T-cell (primary cell): ENCODE results near the gene NUAK1. TPM values are rescaled to one million over a fixed set of nuclear protein-coding genes. Genes with fewer than 3 reads are reported as not detected.

Experiments
- ATAC-seq, 4 experiments: fragments of 200-7000 bp in 3 of 4; fragments of 150-1000 bp in 1 of 4; cut with Tn5 transposase; replicated peaks in 1 of 4; 1 replicate in 3 of 4; 2 replicates in 1 of 4; pipeline ENCODE4 v1.10.0; 2021; ENCODE audit warnings: moderate library complexity in 3 of 4, mild to moderate bottlenecking in 2 of 4, moderate number of reproducible peaks in 1 of 4
- CTCF ChIA-PET, 2 donors: fragments of 300-600 bp; sonication (Branson Sonifier 250); formaldehyde crosslinking; loops; one replicate each; lab custom pipeline; 2022; ENCODE audit warnings: antibody characterized with exemption in 2 of 2; lab: Charles Lee
- POLR2A ChIA-PET, 2 donors: fragments of 300-600 bp; sonication (Branson Sonifier 250); formaldehyde crosslinking; loops; one replicate each; lab custom pipeline; 2022; ENCODE audit warnings: antibody characterized with exemption in 2 of 2; lab: Charles Lee
- DNase-seq, 35 experiments: peaks; one replicate each; pipeline versions ENCODE4 v3.0.0 to v3.0.0-alpha.2; 2013 to 2023
- H3K27ac ChIP-seq: one replicate; pipeline ENCODE4 v1.5.1; 2013; ENCODE audit warnings: low read length
- H3K27me3 ChIP-seq, 2 experiments: replicated peaks in 1 of 2; 1 replicate in 1 of 2; 2 replicates in 1 of 2; pipeline versions ENCODE4 v1.6.1 to v1.7.0; 2013; ENCODE audit warnings: low read length in 1 of 2, mixed read lengths in 1 of 2; ENCODE audit not compliant: control insufficient read depth in 2 of 2, insufficient read depth in 2 of 2; ENCODE audit errors: extremely low read depth in 1 of 2
- H3K36me3 ChIP-seq, 2 donors: 1 replicate in 1 of 2; 2 replicates in 1 of 2; pipeline versions ENCODE4 v1.6.1 to v1.7.0; 2013; ENCODE audit warnings: low read length in 1 of 2; ENCODE audit not compliant: control insufficient read depth in 2 of 2, insufficient read depth in 1 of 2; ENCODE audit errors: extremely low read depth in 1 of 2
- H3K4me1 ChIP-seq, 2 experiments: 1 replicate in 1 of 2; 2 replicates in 1 of 2; pipeline versions ENCODE4 v1.6.1 to v1.7.0; 2013; ENCODE audit warnings: low read length in 2 of 2, mixed read lengths in 1 of 2; ENCODE audit not compliant: insufficient read depth in 2 of 2, control insufficient read depth in 1 of 2; ENCODE audit errors: extremely low read depth in 1 of 2
- H3K4me3 ChIP-seq, 2 donors: 1 replicate in 1 of 2; 2 replicates in 1 of 2; pipeline versions ENCODE4 v1.5.1 to v1.7.0; 2013; ENCODE audit warnings: mild to moderate bottlenecking in 2 of 2, low read length in 1 of 2, moderate library complexity in 1 of 2; ENCODE audit not compliant: control insufficient read depth in 1 of 2; ENCODE audit errors: extremely low read depth in 1 of 2
- H3K9me3 ChIP-seq: 2 replicates; pipeline ENCODE4 v1.7.0; 2013
- H3K27ac Mint-ChIP-seq, 2 donors: one replicate each; pipeline ENCODE4 v1.8.0; 2020 to 2021; ENCODE audit warnings: mild to moderate bottlenecking in 2 of 2, mixed read lengths in 2 of 2
- H3K27me3 Mint-ChIP-seq, 2 donors: one replicate each; pipeline ENCODE4 v1.8.0; 2021 to 2022; ENCODE audit warnings: mixed read lengths in 2 of 2
- H3K36me3 Mint-ChIP-seq: one replicate; pipeline ENCODE4 v1.8.0; 2021; ENCODE audit warnings: mixed read lengths
- H3K4me1 Mint-ChIP-seq, 3 donors: one replicate each; pipeline ENCODE4 v1.8.0; 2020 to 2022; ENCODE audit warnings: mixed read lengths in 3 of 3, mild to moderate bottlenecking in 1 of 3
- H3K4me3 Mint-ChIP-seq, 3 donors: one replicate each; pipeline ENCODE4 v1.8.0; 2020 to 2022; ENCODE audit warnings: mild to moderate bottlenecking in 3 of 3, mixed read lengths in 3 of 3, moderate library complexity in 3 of 3
- H3K9me3 Mint-ChIP-seq, 3 donors: one replicate each; pipeline ENCODE4 v1.8.0; 2020 to 2022; ENCODE audit warnings: mixed read lengths in 3 of 3
- WGBS: methylation state at CpG from one replicate; pipeline ENCODE4 v1.1.5; 2013; ENCODE audit warnings: missing lambda C conversion rate; ENCODE audit not compliant: insufficient coverage; 5-methylcytosine and 5-hydroxymethylcytosine counted together
- total RNA-seq, 35 experiments: library from RNA in 6 of 35; stranded (reverse) in 6 of 35; fragments of 120-200 nt in 1 of 35; gene quantifications; one replicate each; pipeline versions ENCODE4 v1.2.1 to v1.2.4 and lab custom pipeline; 2013 to 2026

NUAK1 gene
- total RNA-seq, 5 donors from 2014 or later (not counting 1 experiment from before 2014, with no cell fraction given) = 0.25 to 0.50 (median 0.30) TPM

DNA sequence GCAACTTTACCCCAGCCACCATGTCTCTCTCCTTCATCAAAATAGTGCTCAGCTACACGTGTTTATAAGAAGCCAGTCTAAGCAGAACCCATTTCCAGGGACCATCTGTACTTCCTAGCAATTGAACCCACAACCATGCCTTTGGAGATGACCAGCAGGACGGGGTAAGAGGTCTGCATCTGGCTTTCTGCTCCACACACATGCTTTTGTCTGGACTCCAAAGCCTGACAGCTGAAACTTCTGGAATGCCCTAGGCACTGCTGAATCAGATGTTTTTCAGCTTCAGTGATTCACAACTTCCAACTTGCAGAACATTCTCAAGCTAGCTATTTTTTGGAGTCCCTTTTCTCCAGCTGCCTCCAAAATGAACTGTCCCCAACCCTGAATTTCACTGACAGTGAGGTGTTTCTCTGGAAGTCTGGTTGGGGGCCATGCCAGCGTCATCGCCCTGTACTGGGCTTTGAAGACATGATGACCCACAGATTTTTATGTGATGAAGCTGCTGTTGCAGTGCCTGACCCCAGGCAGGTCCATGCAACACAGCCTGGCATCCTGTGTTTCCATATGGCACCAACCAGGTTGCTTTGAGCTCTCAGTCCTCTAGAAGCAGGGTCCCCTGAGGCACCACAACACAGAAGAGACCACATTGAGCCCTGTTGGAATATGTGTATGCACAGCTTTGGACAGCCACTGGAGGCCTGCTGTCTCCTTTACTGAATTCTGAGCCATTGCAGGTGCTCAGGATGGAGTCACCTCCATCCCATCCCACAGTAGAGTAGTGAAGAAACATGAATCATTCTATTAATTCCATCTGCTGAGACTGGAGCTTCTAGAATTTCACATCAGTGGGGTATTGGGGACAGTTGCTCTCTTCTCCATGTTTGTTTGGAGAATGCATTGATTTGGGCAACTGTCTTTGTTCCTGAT lies 80.2 kb downstream of the NUAK1 start:
- Histone ChIP-seq H3K9me3 (no peaks in the 10 kb centered on the region), H3K36me3 (no peaks in the 10 kb centered on the region), H3K4me3 (no peak overlapping the region), H3K27me3 (no peaks in the 10 kb centered on the region), H3K4me1 (no peaks in the 10 kb centered on the region), H3K27ac (no peak overlapping the region)
- H3K4me3 Mint-ChIP-seq = no peak overlapping the region
- H3K9me3 Mint-ChIP-seq = peaks cover 0 to 19% (median 5%) of the 10 kb centered on the region in 3 donors
- CTCF ChIA-PET = no interaction called here
- H3K27ac Mint-ChIP-seq = no peak overlapping the region
- H3K36me3 Mint-ChIP-seq = no peaks in the 10 kb centered on the region
- no peak for DNase-seq
- ATAC-seq = no peak
- WGBS = 70% methylated on average over 4 of the region's 4 CpGs
- H3K27me3 Mint-ChIP-seq = peaks cover 0 to 7% of the 10 kb centered on the region in 2 donors
- POLR2A ChIA-PET = no interaction called here
- H3K4me1 Mint-ChIP-seq = no peaks in the 10 kb centered on the region

DNA sequence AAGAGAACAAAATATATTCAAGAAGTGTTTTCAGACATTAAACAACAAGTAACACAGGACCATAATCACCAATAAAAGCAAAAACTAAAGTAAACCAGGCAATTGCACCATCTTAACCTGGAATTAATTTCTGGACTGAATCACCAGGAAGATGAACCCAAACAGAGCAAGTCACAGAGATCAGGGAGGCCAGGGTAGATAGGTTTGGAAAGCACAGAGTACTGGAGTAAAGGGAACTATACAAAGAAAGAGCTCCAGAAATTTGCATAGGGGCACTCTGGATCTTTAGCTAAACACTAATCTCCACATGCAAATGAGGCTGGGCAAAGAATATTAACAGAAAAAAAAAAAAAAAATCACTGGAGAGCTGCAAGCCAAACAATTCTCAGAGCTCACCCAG lies 84.7 kb downstream of the NUAK1 start:
- no peak overlapping the region for H3K4me3 Mint-ChIP-seq
- no peak for DNase-seq
- Histone ChIP-seq H3K27me3 (no peaks in the 10 kb centered on the region), H3K36me3 (no peaks in the 10 kb centered on the region), H3K4me3 (no peak overlapping the region), H3K9me3 (no peaks in the 10 kb centered on the region), H3K27ac (no peak overlapping the region), H3K4me1 (no peaks in the 10 kb centered on the region)
- CTCF ChIA-PET = interaction anchor here in 1 of 2 donors (0.7 kb wide), 1 partner anchor 400 kb away, joined by 4 read pairs; no protein-coding TSS in a partner anchor
- no peak for ATAC-seq
- no peaks in the 10 kb centered on the region for H3K4me1 Mint-ChIP-seq
- peaks cover 0 to 19% (median 5%) of the 10 kb centered on the region in 3 donors for H3K9me3 Mint-ChIP-seq
- H3K27ac Mint-ChIP-seq = no peak overlapping the region
- H3K36me3 Mint-ChIP-seq = no peaks in the 10 kb centered on the region
- H3K27me3 Mint-ChIP-seq = peaks cover 12 to 16% of the 10 kb centered on the region in 2 donors
- POLR2A ChIA-PET = interaction anchor here in 1 of 2 donors (0.7 kb wide), 1 partner anchor 552 kb away, joined by 3 read pairs; no protein-coding TSS in a partner anchor

DNA sequence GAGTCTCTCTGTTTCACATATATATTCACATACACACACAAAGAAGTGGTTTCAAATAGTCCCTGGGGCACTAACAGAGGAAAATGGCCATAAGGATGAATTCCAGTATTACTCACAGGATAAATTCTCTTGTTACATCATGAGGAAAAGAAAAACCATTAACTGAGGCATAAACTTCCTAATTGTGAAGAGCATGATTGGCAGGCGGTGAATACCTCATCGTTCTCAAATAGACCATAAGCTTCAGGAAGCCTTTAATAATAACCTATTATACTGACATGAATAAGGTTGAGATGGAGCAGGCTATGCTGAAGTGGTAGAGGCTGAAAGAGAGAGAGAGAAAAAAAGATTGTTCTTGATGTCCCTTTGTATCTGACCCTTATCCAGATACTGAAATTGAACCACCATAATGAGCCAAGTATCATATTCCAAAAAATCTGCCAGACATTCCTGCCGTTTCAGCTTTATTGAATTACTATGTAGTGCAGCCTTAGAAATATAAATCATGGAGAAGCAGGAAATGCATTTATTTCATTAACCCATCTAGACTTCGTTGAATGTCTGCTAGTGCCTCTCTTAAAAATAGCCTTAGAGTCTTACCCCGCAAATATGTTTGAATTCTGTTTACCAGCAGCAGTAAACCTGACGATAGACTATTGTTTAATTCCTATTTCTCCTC lies 86.8 kb downstream of the NUAK1 start:
- DNase-seq (no peak), ATAC-seq (no peak)
- no peak overlapping the region for H3K4me3 Mint-ChIP-seq
- Histone ChIP-seq H3K4me1 (no peaks in the 10 kb centered on the region), H3K27me3 (peaks cover 0 to 6% of the 10 kb centered on the region in 2 experiments), H3K9me3 (no peaks in the 10 kb centered on the region), H3K4me3 (no peak overlapping the region), H3K27ac (no peak overlapping the region), H3K36me3 (no peaks in the 10 kb centered on the region)
- ChIA-PET POLR2A (no interaction called here), CTCF (no interaction called here)
- no peaks in the 10 kb centered on the region for H3K4me1 Mint-ChIP-seq
- no CpG with 5 or more reads among the region's 6 CpGs for WGBS
- H3K9me3 Mint-ChIP-seq = peaks cover 0 to 19% (median 5%) of the 10 kb centered on the region in 3 donors
- H3K27me3 Mint-ChIP-seq = peaks cover 18 to 22% of the 10 kb centered on the region in 2 donors
- no peaks in the 10 kb centered on the region for H3K36me3 Mint-ChIP-seq
- no peak overlapping the region for H3K27ac Mint-ChIP-seq

DNA sequence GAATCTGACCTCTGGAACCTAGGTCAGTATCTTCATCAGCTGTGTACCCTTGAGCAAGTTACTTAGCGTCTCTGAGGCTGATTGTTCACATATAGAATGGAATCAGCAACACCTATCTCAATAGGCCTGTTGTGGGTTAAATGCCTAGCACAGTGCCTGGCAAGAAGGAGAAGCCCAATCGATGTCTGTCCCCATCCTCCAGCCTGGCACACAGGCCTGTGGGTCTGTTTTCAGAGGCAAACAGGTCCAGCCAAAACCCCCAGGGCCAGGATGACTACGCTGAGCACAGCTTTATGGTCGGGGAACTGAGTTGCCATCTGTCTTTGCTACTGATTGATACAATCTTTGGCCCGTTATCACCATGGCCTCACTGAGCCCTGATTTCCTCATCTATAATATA lies 89.2 kb downstream of the NUAK1 start:
- ATAC-seq = no peak
- 77% methylated on average over 4 of the region's 5 CpGs for WGBS
- peaks cover 18 to 22% of the 10 kb centered on the region in 2 donors for H3K27me3 Mint-ChIP-seq
- H3K4me3 ChIP-seq = no peak overlapping the region
- H3K36me3 ChIP-seq = no peaks in the 10 kb centered on the region
- no peaks in the 10 kb centered on the region for H3K36me3 Mint-ChIP-seq
- H3K9me3 Mint-ChIP-seq = peaks cover 0 to 2% (median under 1%) of the 10 kb centered on the region in 3 donors
- no peaks in the 10 kb centered on the region for H3K9me3 ChIP-seq
- no peak overlapping the region for H3K27ac Mint-ChIP-seq
- CTCF ChIA-PET = no interaction called here
- no peaks in the 10 kb centered on the region for H3K4me1 ChIP-seq
- no peak for DNase-seq
- H3K27ac ChIP-seq = no peak overlapping the region
- no peaks in the 10 kb centered on the region for H3K4me1 Mint-ChIP-seq
- no peak overlapping the region for H3K4me3 Mint-ChIP-seq
- peaks cover 0 to 6% of the 10 kb centered on the region in 2 experiments for H3K27me3 ChIP-seq
- POLR2A ChIA-PET = no interaction called here

DNA sequence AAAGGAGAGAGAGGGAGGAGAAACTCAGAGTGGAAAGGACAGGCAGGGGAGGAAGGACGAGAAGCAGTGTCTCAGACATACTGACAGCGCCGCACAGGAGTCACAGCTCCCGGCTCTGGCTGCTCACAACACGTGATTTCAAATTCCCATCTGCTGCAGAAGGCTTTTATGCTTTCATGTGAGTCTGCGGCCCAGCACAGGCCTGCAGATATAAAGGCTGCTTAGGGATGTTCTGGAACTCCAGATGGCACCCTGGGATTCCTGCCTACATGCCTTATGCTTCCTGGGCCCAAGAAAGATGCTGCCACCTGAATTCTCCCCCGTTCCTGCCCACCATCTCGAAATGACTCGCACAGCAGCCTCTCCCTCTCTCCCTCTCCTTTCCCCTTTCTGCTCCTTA lies 89.6 kb downstream of the NUAK1 start:
- Mint-ChIP-seq H3K9me3 (peaks cover 0 to 2% (median 0%) of the 10 kb centered on the region in 3 donors), H3K27ac (no peak overlapping the region), H3K4me3 (no peak overlapping the region), H3K4me1 (no peaks in the 10 kb centered on the region), H3K36me3 (no peaks in the 10 kb centered on the region), H3K27me3 (peaks cover 18 to 22% of the 10 kb centered on the region in 2 donors)
- ATAC-seq (no peak), DNase-seq (no peak)
- Histone ChIP-seq H3K9me3 (no peaks in the 10 kb centered on the region), H3K4me1 (no peaks in the 10 kb centered on the region), H3K4me3 (no peak overlapping the region), H3K36me3 (no peaks in the 10 kb centered on the region), H3K27ac (no peak overlapping the region), H3K27me3 (peaks cover 0 to 6% of the 10 kb centered on the region in 2 experiments)
- CTCF ChIA-PET = no interaction called here
- POLR2A ChIA-PET = no interaction called here
- 92% methylated on average over 5 of the region's 9 CpGs for WGBS

DNA sequence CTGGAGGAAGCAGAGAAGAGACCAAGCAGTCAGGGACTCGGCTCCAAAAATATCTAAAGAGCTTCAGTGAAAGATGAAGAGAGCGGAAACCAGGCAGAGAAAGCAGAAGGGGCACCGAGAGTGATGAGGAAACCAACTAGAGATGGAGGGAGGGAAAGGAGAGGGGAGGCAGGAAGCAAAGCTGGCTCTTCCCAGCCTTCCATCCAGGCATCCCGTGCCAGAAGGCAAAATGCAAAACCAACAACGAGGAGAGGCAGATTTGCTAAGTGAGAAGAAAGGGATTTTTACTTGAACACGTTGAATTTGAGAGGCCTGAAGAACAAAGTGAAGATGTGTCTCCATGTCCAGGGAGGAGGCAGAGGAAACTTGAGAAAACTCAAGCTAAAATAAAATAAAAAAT lies 90.1 kb downstream of the NUAK1 start:
- Mint-ChIP-seq H3K36me3 (no peaks in the 10 kb centered on the region), H3K27ac (no peak overlapping the region), H3K4me3 (no peak overlapping the region), H3K9me3 (no peaks in the 10 kb centered on the region), H3K27me3 (peaks cover 18 to 22% of the 10 kb centered on the region in 2 donors), H3K4me1 (no peaks in the 10 kb centered on the region)
- no peaks in the 10 kb centered on the region for H3K9me3 ChIP-seq
- 52% methylated on average over 5 of the region's 6 CpGs for WGBS
- no peak overlapping the region for H3K4me3 ChIP-seq
- ChIA-PET POLR2A (no interaction called here), CTCF (no interaction called here)
- ATAC-seq = no peak
- H3K36me3 ChIP-seq = no peaks in the 10 kb centered on the region
- no peak for DNase-seq
- H3K27me3 ChIP-seq = peaks cover 0 to 6% of the 10 kb centered on the region in 2 experiments
- no peak overlapping the region for H3K27ac ChIP-seq
- no peaks in the 10 kb centered on the region for H3K4me1 ChIP-seq
